C4-2B (cell line): ENCODE data around the gene SPIB.
"Not testable (repeated sequence)": the region's sequence is repeated elsewhere in the genome, so short reads cannot be mapped to it uniquely, and the experiment has no call there.

Experiments
- H3K27ac ChIP-seq: fragments of 450-650 bp; 2 replicates; pipeline ENCODE4 v1.5.1; 2017
- CTCF ChIP-seq: fragments of 450-650 bp; conservative IDR thresholded peaks from 2 replicates; pipeline ENCODE4 v1.5.1; 2017; ENCODE audit warnings: mild to moderate bottlenecking
- ZFX ChIP-seq: fragments of 450-650 bp; IDR thresholded peaks from 2 replicates; pipeline ENCODE4 v1.6.1; 2017

The SPIB gene

GRCh38 chr19:50435221-50435620 is 16.5 kb downstream of the SPIB start:
- no peak overlapping the region for H3K27ac ChIP-seq
- TF ChIP-seq CTCF: no peak
- TF ChIP-seq ZFX: no peak

DNA sequence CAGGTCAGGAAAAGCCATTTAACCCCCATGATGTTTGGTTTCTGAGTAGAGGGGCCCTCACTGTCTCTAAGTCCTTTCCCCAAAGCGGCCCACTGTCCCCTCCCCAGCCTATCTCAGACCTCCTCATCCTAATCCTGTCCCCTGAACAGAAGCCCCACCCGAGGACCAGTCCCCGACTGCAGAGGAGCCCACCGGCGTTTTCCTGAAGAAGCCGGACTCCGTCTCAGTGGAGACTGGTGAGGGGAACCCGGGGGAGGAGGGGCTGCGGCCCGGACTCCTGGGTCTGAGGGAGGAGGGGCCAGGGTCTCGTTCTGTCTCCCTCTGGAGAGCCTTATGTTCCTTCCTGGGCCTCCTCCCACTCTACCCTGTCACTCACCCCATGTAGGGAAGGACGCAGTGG is 16.9 kb downstream of the SPIB start:
- no peak overlapping the region for H3K27ac ChIP-seq
- no peak for TF ChIP-seq ZFX
- TF ChIP-seq CTCF: no peak

- TF ChIP-seq ZFX (no peak), CTCF (no peak)
- no peak overlapping the region for H3K27ac ChIP-seq
Observed at GRCh38 chr19:50437862-50438449, 19.2 kb downstream of the SPIB start.

GRCh38 chr19:50439130-50439529 is 20.4 kb downstream of the SPIB start:
- H3K27ac ChIP-seq: not testable (repeated sequence)

GRCh38 chr19:50444059-50444458 is 25.3 kb downstream of the SPIB start:
- no peak overlapping the region for H3K27ac ChIP-seq
- no peak for TF ChIP-seq ZFX
- no peak for TF ChIP-seq CTCF

DNA sequence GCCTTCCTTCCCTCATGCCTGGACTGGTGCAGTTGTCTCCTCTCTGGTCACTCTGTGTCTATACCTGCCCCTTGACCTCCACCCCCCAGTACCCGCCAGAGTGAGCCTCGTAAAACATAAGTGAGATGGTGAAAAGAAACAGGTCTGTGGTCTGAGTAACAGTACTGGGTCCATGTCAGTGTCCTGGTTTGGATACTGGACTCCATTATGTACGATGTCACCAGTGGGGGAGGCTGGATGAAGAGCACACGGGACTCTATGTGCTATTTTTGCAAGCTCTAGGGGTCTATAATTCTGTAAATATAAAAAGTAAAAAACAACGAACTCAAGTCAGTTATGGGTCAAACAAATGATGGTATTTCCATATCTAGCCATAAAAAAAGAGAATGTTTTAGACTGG is 28.3 kb downstream of the SPIB start:
- no peak overlapping the region for H3K27ac ChIP-seq
- no peak for TF ChIP-seq CTCF

GRCh38 chr19:50447750-50448149 is 29.0 kb downstream of the SPIB start:
- H3K27ac ChIP-seq: no peak overlapping the region
- no peak for TF ChIP-seq ZFX
- TF ChIP-seq CTCF: no peak

GRCh38 chr19:50449236-50449899 is 30.6 kb downstream of the SPIB start:
- no peak overlapping the region for H3K27ac ChIP-seq
- TF ChIP-seq ZFX (no peak), CTCF (no peak)
